Glutamatergic neuron (in vitro differentiated cells): Measurements from ENCODE around the gene XPO5. TPM values are rescaled to one million over a fixed set of nuclear protein-coding genes. Genes with fewer than 3 reads are reported as not detected.
"Not testable (repeated sequence)": the region's sequence is repeated elsewhere in the genome, so short reads cannot be mapped to it uniquely, and the experiment has no call there.

ENCODE experiments used
- DNase-seq: peaks from one replicate; pipeline ENCODE4 v3.0.0; 2022
- H3K27ac Mint-ChIP-seq: one replicate; pipeline ENCODE4 v1.8.0; 2020; ENCODE audit warnings: mild to moderate bottlenecking, mixed read lengths, inconsistent platforms; ENCODE audit not compliant: unreplicated experiment
- H3K27me3 Mint-ChIP-seq: one replicate; pipeline ENCODE4 v1.8.0; 2020; ENCODE audit warnings: mild to moderate bottlenecking, moderate library complexity, mixed read lengths, inconsistent platforms; ENCODE audit not compliant: unreplicated experiment
- H3K36me3 Mint-ChIP-seq: one replicate; pipeline ENCODE4 v1.8.0; 2020; ENCODE audit warnings: mild to moderate bottlenecking, mixed read lengths, inconsistent platforms; ENCODE audit not compliant: unreplicated experiment
- H3K4me1 Mint-ChIP-seq: one replicate; pipeline ENCODE4 v1.8.0; 2020; ENCODE audit warnings: mild to moderate bottlenecking, low read depth, mixed read lengths, inconsistent platforms; ENCODE audit not compliant: unreplicated experiment
- H3K4me3 Mint-ChIP-seq: one replicate; pipeline ENCODE4 v1.8.0; 2020; ENCODE audit warnings: mild to moderate bottlenecking, mixed read lengths, inconsistent platforms; ENCODE audit not compliant: unreplicated experiment
- H3K9me3 Mint-ChIP-seq: one replicate; pipeline ENCODE4 v1.8.0; 2020; ENCODE audit warnings: mild to moderate bottlenecking, moderate library complexity, mixed read lengths, inconsistent platforms; ENCODE audit not compliant: unreplicated experiment
- total RNA-seq: library from RNA; stranded (reverse); fragmentation: NEBNext Ultra II Directional; extraction: Animal tissue kit (Norgen Biotek cat#: 25700); gene quantifications from one replicate; pipeline ENCODE4 v1.2.1, GENCODE V29; 2021; ENCODE audit not compliant: unreplicated experiment
- TF ChIP-seq, protein P1 (sequence below): fragments of 200-600 bp; sonication (generic); IDR thresholded peaks from one replicate; pipeline ENCODE4 v1.5.0; 2021; ENCODE audit not compliant: partially characterized antibody, unreplicated experiment

Gene XPO5
- total RNA-seq, 1 donor from 2014 or later, result 52.7 TPM

DNA sequence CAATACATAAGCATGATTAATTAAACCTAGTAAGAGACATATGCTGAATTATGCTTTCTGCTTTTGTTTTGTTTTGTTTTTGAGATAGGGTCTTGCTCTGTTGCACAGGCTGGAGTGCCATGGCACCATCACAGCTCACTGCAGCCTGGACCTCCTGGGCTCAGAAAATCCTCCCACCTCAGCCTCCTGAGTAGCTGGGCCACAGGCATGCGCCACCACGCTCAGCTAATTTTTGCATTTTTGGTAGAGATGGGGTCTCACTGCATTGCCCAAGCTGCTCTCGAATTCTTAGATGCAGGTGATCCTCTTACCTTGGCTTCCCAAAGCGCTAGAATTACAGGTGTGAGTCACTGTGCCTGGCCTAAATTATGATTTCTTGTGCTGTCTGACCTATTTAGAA, 3.8 kb downstream of the XPO5 start:
- Mint-ChIP-seq H3K9me3 (peaks cover 4% of the 10 kb centered on the region), H3K4me3 (no peak overlapping the region)

DNA sequence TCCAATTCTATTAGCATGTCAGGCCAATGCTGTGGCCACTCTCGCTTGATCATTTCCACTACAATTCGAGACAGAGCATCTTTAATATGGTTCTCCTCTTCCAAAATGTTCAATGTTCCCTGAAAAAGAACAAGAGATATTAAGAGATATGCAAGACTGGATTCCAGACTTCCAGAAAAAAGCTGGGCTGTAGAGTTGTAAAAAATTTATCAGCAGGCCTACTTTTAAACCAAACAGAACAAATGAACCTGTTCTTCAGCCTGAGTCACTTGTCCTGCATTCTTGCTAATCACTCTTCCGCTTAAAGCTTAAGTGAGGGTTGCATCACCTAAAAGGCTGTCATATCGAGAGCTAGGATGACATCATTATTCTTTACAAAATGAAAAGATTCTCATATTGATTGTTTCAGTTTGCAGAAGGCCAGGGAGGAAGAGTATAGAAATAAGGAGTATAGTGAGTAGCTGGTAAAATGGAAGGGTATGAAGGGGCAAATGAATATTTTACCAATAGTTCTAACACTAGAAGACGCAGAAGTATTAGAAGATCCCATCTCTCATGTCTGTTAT, 4.9 kb downstream of the XPO5 start:
- no peak for DNase-seq
- H3K27me3 Mint-ChIP-seq, result peaks cover 6% of the 10 kb centered on the region
- H3K36me3 Mint-ChIP-seq, result no peaks in the 10 kb centered on the region
- peaks cover 5% of the 10 kb centered on the region for H3K4me1 Mint-ChIP-seq
- TF ChIP-seq, protein P1, sequence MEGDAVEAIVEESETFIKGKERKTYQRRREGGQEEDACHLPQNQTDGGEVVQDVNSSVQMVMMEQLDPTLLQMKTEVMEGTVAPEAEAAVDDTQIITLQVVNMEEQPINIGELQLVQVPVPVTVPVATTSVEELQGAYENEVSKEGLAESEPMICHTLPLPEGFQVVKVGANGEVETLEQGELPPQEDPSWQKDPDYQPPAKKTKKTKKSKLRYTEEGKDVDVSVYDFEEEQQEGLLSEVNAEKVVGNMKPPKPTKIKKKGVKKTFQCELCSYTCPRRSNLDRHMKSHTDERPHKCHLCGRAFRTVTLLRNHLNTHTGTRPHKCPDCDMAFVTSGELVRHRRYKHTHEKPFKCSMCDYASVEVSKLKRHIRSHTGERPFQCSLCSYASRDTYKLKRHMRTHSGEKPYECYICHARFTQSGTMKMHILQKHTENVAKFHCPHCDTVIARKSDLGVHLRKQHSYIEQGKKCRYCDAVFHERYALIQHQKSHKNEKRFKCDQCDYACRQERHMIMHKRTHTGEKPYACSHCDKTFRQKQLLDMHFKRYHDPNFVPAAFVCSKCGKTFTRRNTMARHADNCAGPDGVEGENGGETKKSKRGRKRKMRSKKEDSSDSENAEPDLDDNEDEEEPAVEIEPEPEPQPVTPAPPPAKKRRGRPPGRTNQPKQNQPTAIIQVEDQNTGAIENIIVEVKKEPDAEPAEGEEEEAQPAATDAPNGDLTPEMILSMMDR, result no peak
- peaks cover 4% of the 10 kb centered on the region for H3K9me3 Mint-ChIP-seq
- no peak overlapping the region for H3K4me3 Mint-ChIP-seq
- peak overlapping the region; percentile 62 for H3K27ac Mint-ChIP-seq

More for the DNA sequence above, 3.8 kb downstream of the XPO5 start:
- Mint-ChIP-seq H3K36me3 (no peaks in the 10 kb centered on the region), H3K4me1 (peaks cover 5% of the 10 kb centered on the region), H3K27me3 (peaks cover 6% of the 10 kb centered on the region), H3K27ac (no peak overlapping the region)
- TF ChIP-seq, protein P1, result no peak
- no peak for DNase-seq

DNA sequence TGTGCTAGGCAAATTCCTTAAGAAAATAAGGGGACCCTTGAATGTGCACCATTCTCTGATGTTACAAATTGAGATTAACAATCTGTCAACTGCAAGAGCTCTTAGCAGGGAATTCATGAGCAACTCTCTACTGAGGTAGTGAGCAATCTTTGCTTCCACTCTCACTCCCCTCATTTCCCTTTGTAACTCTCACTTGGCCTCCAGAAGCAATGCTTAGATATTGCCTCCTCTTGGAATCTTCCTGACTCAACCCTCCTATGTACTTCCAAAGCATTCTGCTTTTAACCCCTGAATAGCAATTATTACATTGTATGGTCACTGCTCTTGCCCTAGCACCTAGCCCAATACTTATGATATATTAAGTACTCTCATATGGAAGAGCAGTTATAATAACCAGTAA, 16.5 kb downstream of the XPO5 start:
- Mint-ChIP-seq H3K9me3 (no peaks in the 10 kb centered on the region), H3K4me3 (no peak overlapping the region), H3K27me3 (no peaks in the 10 kb centered on the region), H3K4me1 (no peaks in the 10 kb centered on the region), H3K27ac (no peak overlapping the region), H3K36me3 (no peaks in the 10 kb centered on the region)
- DNase-seq, result no peak
- TF ChIP-seq, protein P1, result no peak

DNA sequence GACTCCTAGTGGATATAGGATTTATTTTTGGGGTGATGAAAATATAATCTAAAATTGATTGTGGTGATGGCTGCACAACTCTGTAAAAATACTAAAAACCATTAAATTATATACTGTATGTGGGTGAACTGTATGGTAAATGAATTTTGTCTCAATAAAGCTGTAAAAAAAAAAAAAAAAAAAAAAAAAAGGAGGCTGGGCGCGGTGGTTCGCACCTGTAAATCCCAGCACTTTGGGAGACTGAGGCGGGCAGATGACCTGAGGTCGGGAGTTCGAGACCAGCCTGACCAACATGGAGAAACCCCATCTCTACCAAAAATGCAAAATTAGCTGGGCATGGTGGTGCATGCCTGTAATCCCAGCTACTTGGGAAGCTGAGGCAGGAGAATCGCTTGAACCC, 18.2 kb downstream of the XPO5 start:
- not testable (repeated sequence) for H3K4me1 Mint-ChIP-seq, H3K4me3 Mint-ChIP-seq, DNase-seq, H3K36me3 Mint-ChIP-seq, H3K9me3 Mint-ChIP-seq, H3K27ac Mint-ChIP-seq, H3K27me3 Mint-ChIP-seq

DNA sequence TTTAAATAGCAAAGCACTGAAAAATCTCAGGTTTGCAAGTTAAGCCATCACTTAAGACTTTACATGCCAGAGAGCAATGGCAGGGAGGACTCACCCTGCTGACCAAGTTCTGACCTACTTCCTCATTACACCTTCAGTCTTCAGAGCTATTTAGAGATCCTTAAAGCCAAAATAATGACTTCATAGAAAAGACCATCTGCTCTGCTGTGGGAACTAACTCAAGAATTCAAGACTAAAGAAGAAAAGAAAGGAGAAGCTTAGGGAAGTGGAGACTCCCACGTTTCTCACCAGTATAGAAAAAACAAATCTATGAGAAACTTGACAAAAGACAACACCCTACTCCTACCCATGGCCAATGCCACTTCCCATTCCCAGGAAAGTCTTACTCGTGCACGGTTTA, 28.6 kb downstream of the XPO5 start:
- TF ChIP-seq, protein P1, result no peak
- no peak overlapping the region for H3K4me3 Mint-ChIP-seq
- no peaks in the 10 kb centered on the region for H3K4me1 Mint-ChIP-seq
- no peaks in the 10 kb centered on the region for H3K27me3 Mint-ChIP-seq
- no peak for DNase-seq
- H3K27ac Mint-ChIP-seq, result no peak overlapping the region
- H3K9me3 Mint-ChIP-seq, result no peaks in the 10 kb centered on the region
- no peaks in the 10 kb centered on the region for H3K36me3 Mint-ChIP-seq
